Pancreas (tissue), 10 donors: ENCODE data around the gene EFHC1. TPM values are rescaled to one million over a fixed set of nuclear protein-coding genes. Genes with fewer than 3 reads are reported as not detected.

Source experiments
- ATAC-seq, 4 donors: fragments of 200-7000 bp; cut with Tn5 transposase; one replicate each; pipeline versions ENCODE4 v1.8.0 to v1.9.1; 2020; ENCODE audit warnings: mild to moderate bottlenecking in 4 of 4, moderate library complexity in 4 of 4
- DNase-seq, 6 donors: peaks; one replicate each; pipeline ENCODE4 v3.0.0-alpha.2; 2020
- FAIRE-seq: peaks from 2 replicates; lab custom pipeline; 2012; peaks lifted over from hg19 to GRCh38; lab: Jason Lieb, UNC
- H3K27ac ChIP-seq, 4 donors: fragments of 200-600 bp; sonication (generic); 1 replicate in 3 of 4; 2 replicates in 1 of 4; pipeline versions ENCODE4 v1.5.0 to v1.8.0; 2020
- H3K27me3 ChIP-seq, 4 donors: fragments of 200-600 bp; one replicate each; pipeline ENCODE4 v1.8.0; 2021
- H3K36me3 ChIP-seq, 3 donors: fragments of 200-600 bp; sonication (generic) in 1 of 3; one replicate each; pipeline versions ENCODE4 v1.5.0 to v1.8.0; 2020 to 2021
- H3K4me1 ChIP-seq, 3 donors: fragments of 200-600 bp; one replicate each; pipeline ENCODE4 v1.8.0; 2021
- H3K4me3 ChIP-seq, 4 donors: fragments of 200-600 bp; sonication (generic) in 2 of 4; one replicate each; pipeline versions ENCODE4 v1.5.0 to v1.8.0; 2020 to 2021
- H3K9me3 ChIP-seq, 4 donors: fragments of 200-600 bp; one replicate each; pipeline ENCODE4 v1.8.0; 2021
- whole genome bisulfite sequencing, 2 donors: extraction: QIAGEN DNeasy Blood & Tissue Kit; methylation state at CpG; one replicate each; pipeline ENCODE4 v1.1.7; 2013; 5-methylcytosine and 5-hydroxymethylcytosine counted together
- intact Hi-C, 3 donors: fragments of 100-400 bp; cut with DNase I; formaldehyde crosslinking; loops; one replicate each; pipeline versions ENCODE4 v1.11.1 to v1.14.2; 2022
- polyA plus RNA-seq, 2 donors: library from polyadenylated mRNA; stranded (reverse); fragments of 200-250 nt; gene quantifications; one replicate each; pipeline ENCODE4 v1.2.3, GENCODE V29; 2013
- total RNA-seq, 6 donors: library from RNA; stranded (reverse); fragmentation: NEBNext Ultra II Directional in 4 of 6; extraction: Animal tissue kit (Norgen Biotek cat#: 25700) in 4 of 6; gene quantifications; one replicate each; pipeline versions ENCODE4 v1.2.1 to v1.2.4, GENCODE V29; 2021 to 2023
- TF ChIP-seq, protein P1 (sequence below), 4 donors: fragments of 200-600 bp; sonication (generic) in 3 of 4; IDR thresholded peaks; one replicate each; pipeline versions ENCODE4 v1.5.0 to v1.8.0; 2021; ENCODE audit warnings: antibody characterized with exemption in 4 of 4
- donor health status: healthy with polysubstance abuse.
- donor health status: DM: no; HTN: no; CAD: no; lungs with moderate emphysema.
- donor health status: DM: no; HTN: no; CAD: no.
- donor health status: control.
- donor health status: control.
- donor health status: Bipolar disorder and iron deficiency.
- donor health status: DM: yes; HTN: yes; CAD: no.
- donor health status: DM: no; HTN: no; CAD: no.
- donor health status: DM: no; HTN: no; CAD: no.
- donor health status: DM: yes; HTN: yes; CAD: no.

Gene EFHC1
- total and polyA plus RNA-seq, 8 donors, result 5.5 to 39.0 (median 10.4) TPM

DNA sequence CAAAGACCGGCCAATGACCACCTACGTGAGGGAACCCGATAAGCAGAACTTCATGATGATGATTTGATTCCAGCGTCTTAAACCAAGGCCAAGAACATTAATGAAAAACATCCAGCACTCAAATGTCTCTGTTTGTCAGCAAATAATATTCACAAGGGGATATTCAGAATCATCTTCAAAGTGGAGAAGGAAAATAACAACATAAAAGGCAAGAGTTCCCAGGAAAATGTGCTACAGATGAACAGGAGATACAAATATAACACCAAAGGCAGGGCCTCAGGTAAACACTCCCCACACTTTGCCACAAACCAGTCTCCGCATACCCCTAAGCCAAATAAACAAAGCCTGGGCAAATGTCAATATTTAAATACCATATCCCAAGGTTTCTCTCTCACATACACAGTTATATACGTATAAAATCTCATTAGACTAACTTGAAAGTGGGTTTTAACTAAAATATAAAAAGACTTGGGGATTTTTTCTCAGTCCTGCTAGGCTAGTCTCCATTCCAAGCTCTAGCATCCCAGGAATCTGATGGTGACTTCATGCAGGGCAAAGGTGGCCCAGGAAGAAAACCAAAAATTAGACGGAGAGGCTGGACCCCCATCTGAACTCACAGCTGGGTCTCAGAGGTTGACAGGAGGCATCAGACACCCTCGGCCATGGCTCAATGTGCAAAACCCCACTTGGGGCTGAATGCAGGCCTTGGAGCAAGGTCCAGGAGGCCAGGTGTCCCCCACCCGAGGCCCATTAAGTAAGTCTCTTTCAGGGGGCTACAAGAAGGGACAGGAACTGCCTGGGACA is 124.7 kb downstream of the EFHC1 start:
- Histone ChIP-seq H3K27me3 (no peaks in the 10 kb centered on the region), H3K9me3 (no peaks in the 10 kb centered on the region), H3K27ac (no peak overlapping the region), H3K36me3 (no peaks in the 10 kb centered on the region), H3K4me1 (peaks cover 12 to 32% (median 29%) of the 10 kb centered on the region in 3 donors), H3K4me3 (no peak overlapping the region)
- no peak for DNase-seq
- no peak for FAIRE-seq
- TF ChIP-seq, protein P1, sequence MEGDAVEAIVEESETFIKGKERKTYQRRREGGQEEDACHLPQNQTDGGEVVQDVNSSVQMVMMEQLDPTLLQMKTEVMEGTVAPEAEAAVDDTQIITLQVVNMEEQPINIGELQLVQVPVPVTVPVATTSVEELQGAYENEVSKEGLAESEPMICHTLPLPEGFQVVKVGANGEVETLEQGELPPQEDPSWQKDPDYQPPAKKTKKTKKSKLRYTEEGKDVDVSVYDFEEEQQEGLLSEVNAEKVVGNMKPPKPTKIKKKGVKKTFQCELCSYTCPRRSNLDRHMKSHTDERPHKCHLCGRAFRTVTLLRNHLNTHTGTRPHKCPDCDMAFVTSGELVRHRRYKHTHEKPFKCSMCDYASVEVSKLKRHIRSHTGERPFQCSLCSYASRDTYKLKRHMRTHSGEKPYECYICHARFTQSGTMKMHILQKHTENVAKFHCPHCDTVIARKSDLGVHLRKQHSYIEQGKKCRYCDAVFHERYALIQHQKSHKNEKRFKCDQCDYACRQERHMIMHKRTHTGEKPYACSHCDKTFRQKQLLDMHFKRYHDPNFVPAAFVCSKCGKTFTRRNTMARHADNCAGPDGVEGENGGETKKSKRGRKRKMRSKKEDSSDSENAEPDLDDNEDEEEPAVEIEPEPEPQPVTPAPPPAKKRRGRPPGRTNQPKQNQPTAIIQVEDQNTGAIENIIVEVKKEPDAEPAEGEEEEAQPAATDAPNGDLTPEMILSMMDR (IDR thresholded peaks at IDR 0.05), result no peak
- intact Hi-C loops, result no loop called here
- WGBS, 2 donors, result 65 to 70% methylated on average over 9 of the region's 9 CpGs
- ATAC-seq, result peak in 3 of 4 donors; percentile 15 to 53 (median 16)

DNA sequence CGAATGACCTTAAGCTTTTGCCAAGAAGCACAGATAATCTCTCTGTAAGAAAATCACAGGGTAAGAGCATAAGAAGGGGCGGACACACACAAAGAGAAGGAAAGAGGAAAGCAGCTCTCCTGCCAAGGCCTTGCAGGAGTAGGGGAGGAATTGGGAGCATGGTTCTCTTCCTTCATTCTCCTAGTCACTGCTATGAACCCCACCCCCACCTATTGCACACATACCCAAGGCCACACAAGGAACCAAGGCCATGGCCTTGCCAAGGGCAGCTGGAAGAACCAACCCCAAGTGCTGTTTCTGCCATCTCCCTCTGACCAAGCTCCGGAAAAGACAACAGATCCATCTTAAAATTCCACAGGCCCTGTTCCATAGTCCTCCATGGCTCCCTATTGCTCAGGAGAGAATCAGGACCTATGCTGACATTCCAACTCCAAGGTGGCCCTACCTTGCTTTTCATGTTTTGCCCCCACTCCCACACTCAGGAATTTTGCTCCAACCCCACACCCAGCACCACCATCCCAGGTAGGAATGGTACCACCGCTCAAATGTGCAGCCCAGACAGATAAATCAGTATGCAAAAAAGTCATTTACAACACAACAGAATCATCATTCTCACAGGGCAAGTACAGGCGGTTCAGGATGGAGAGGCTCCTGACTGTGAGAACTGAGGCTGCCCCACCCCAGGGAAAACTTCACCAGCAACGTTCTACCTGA is 125.4 kb downstream of the EFHC1 start:
- no peaks in the 10 kb centered on the region for H3K27me3 ChIP-seq
- H3K27ac ChIP-seq, result no peak overlapping the region
- 76 to 77% methylated on average over 6 of the region's 6 CpGs for WGBS, 2 donors
- ATAC-seq (peak in 2 of 4 donors; percentile 46 to 47), FAIRE-seq (no peak), DNase-seq (no peak)
- TF ChIP-seq, protein P1 (IDR thresholded peaks at IDR 0.05), result no peak
- no peaks in the 10 kb centered on the region for H3K9me3 ChIP-seq
- H3K4me1 ChIP-seq, result peaks cover 12 to 36% (median 32%) of the 10 kb centered on the region in 3 donors
- intact Hi-C loops, result no loop called here
- H3K36me3 ChIP-seq, result no peaks in the 10 kb centered on the region
- H3K4me3 ChIP-seq, result no peak overlapping the region

DNA sequence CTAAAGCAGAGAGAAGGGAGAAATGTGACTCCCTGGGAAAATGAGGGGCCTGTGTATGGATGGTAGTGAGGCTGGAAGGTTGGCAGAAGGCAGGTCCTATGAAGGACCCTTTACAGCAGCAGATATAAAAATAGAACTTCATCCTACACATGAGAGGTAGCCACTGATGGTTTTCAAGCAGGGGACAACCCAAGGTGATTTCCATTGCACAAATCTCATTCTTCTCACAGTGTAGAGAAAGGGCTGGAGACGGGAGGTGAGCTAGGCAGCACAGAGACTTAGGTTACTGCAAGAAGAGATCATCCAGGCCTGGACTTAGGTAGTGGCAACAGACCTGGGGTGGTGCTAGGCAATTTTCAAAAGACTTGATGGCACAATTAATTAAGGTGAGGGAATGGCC is 126.0 kb downstream of the EFHC1 start:
- Histone ChIP-seq H3K27me3 (no peaks in the 10 kb centered on the region), H3K27ac (no peak overlapping the region), H3K9me3 (no peaks in the 10 kb centered on the region), H3K4me3 (no peak overlapping the region), H3K4me1 (peaks cover 12 to 42% (median 32%) of the 10 kb centered on the region in 3 donors), H3K36me3 (no peaks in the 10 kb centered on the region)
- ATAC-seq, result no peak
- no peak for DNase-seq
- intact Hi-C loops, result no loop called here
- no peak for FAIRE-seq
- TF ChIP-seq, protein P1 (IDR thresholded peaks at IDR 0.05), result no peak
- WGBS, 2 donors, result 88 to 89% methylated on average over 1 of the region's 1 CpG

DNA sequence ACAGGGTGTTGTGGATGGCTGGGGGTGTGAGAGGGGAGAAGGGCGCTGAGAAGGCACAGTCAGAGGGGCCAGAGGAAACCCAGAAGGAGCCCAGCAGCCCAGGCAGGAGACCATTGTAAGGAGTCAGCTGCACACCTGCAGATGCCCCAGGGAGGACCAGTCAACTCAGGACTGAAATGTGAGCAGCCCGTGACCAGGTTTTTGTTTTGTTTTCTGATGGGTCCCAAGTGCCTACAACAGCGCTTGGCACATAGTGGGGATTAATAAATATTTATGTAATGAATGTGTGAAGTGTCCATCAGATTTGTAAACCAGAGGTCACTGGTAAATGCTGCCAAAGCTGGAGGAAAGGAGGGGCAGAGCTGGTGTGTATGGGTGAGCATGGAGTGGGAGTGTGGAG is 126.5 kb downstream of the EFHC1 start:
- Histone ChIP-seq H3K27me3 (no peaks in the 10 kb centered on the region), H3K4me3 (no peak overlapping the region), H3K27ac (no peak overlapping the region), H3K4me1 (peaks cover 12 to 44% (median 34%) of the 10 kb centered on the region in 3 donors), H3K9me3 (no peaks in the 10 kb centered on the region), H3K36me3 (no peaks in the 10 kb centered on the region)
- no peak for FAIRE-seq
- no peak for ATAC-seq
- intact Hi-C loops, result no loop called here
- DNase-seq, result no peak
- WGBS, 2 donors, result 91% methylated on average over 3 of the region's 3 CpGs
- TF ChIP-seq, protein P1 (IDR thresholded peaks at IDR 0.05), result no peak
